ENCODE measurements around the gene SLC6A9. TPM values are rescaled to one million over a fixed set of nuclear protein-coding genes. Genes with fewer than 3 reads are reported as not detected.

SLC6A9 gene
- total RNA-seq, 1 experiment from 2014 or later: 9.2 TPM

- in situ Hi-C loops (cut with HindIII; ENCODE audit: low pct_unique_long_range_greater_than_20kb, low sequenced_read_pairs): no loop called here
- ATAC-seq (no peak), DNase-seq (ENCODE audit: low read depth, low spot score) (no peak)
- ChIA-PET POLR2A (no interaction called here), CTCF (no interaction called here)
- Histone ChIP-seq H3K4me1 (ENCODE audit: control insufficient read depth, insufficient read depth, low read length) (peaks cover 27% of the 10 kb centered on the region), H3K27ac (ENCODE audit: low read length) (no peak overlapping the region), H3K4me3 (ENCODE audit: low read depth in 2 of 2, low read length in 2 of 2) (peak overlapping the region in 1 of 2 experiments; percentile 99; a peak in 1 of 4 replicates), H3K36me3 (ENCODE audit: control insufficient read depth, insufficient read depth, low read length) (peaks cover 9% of the 10 kb centered on the region; the same call in 1 of the 2 replicates), H3K9me3 (ENCODE audit: control insufficient read depth, insufficient read depth, low read depth, low read length) (no peaks in the 10 kb centered on the region), H3K27me3 (ENCODE audit: control insufficient read depth, insufficient read depth, low read length) (no peaks in the 10 kb centered on the region)
- no TSS peak for BruUV-seq (replicated peaks)
- intact Hi-C loops (cut with micrococcal nuclease; ENCODE audit: unreplicated experiment): no loop called here
- TF ChIP-seq, protein P1, sequence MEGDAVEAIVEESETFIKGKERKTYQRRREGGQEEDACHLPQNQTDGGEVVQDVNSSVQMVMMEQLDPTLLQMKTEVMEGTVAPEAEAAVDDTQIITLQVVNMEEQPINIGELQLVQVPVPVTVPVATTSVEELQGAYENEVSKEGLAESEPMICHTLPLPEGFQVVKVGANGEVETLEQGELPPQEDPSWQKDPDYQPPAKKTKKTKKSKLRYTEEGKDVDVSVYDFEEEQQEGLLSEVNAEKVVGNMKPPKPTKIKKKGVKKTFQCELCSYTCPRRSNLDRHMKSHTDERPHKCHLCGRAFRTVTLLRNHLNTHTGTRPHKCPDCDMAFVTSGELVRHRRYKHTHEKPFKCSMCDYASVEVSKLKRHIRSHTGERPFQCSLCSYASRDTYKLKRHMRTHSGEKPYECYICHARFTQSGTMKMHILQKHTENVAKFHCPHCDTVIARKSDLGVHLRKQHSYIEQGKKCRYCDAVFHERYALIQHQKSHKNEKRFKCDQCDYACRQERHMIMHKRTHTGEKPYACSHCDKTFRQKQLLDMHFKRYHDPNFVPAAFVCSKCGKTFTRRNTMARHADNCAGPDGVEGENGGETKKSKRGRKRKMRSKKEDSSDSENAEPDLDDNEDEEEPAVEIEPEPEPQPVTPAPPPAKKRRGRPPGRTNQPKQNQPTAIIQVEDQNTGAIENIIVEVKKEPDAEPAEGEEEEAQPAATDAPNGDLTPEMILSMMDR (IDR thresholded peaks at IDR 0.05): no peak
- TF ChIP-seq TCF7L2 (IDR thresholded peaks at IDR 0.05; ENCODE audit: low read depth, low read length): no peak
- TF ChIP-seq SIN3A (IDR thresholded peaks at IDR 0.05; ENCODE audit: borderline replicate concordance, insufficient read depth, low read depth, low read length): no peak
- no peak for TF ChIP-seq POLR2AphosphoS5 (IDR thresholded peaks at IDR 0.05; ENCODE audit: low read depth, low read length)
- TF ChIP-seq REST (IDR thresholded peaks at IDR 0.05; ENCODE audit: insufficient read depth in 1 of 2, low read depth in 2 of 2, low read length in 1 of 2): no peak
Observed at GRCh38 chr1:43971336-43971980, 59.8 kb downstream of the SLC6A9 start.

GRCh38 chr1:43970911-43971310 lies 60.4 kb downstream of the SLC6A9 start:
- no TSS peak for BruUV-seq (replicated peaks)

More at GRCh38 chr1:43970911-43971310, 60.4 kb downstream of the SLC6A9 start:
- no peak for DNase-seq (ENCODE audit: low read depth, low spot score)
- in situ Hi-C loops (cut with HindIII; ENCODE audit: low pct_unique_long_range_greater_than_20kb, low sequenced_read_pairs): no loop called here
- POLR2A ChIA-PET: no interaction called here
- Histone ChIP-seq H3K4me3 (ENCODE audit: low read depth in 2 of 2, low read length in 2 of 2) (peak overlapping the region; percentile 99 to 100), H3K27ac (ENCODE audit: low read length) (peak overlapping the region; percentile 95), H3K36me3 (ENCODE audit: control insufficient read depth, insufficient read depth, low read length) (peaks cover 9% of the 10 kb centered on the region; the same call in 1 of the 2 replicates), H3K27me3 (ENCODE audit: control insufficient read depth, insufficient read depth, low read length) (no peaks in the 10 kb centered on the region), H3K9me3 (ENCODE audit: control insufficient read depth, insufficient read depth, low read depth, low read length) (no peaks in the 10 kb centered on the region), H3K4me1 (ENCODE audit: control insufficient read depth, insufficient read depth, low read length) (peaks cover 21% of the 10 kb centered on the region)
- no peak for TF ChIP-seq SIN3A (IDR thresholded peaks at IDR 0.05; ENCODE audit: borderline replicate concordance, insufficient read depth, low read depth, low read length)
- TF ChIP-seq, protein P1 (IDR thresholded peaks at IDR 0.05): no peak
- CTCF ChIA-PET: no interaction called here
- no peak for ATAC-seq
- intact Hi-C loops (cut with micrococcal nuclease; ENCODE audit: unreplicated experiment): no loop called here

Measured in Panc1 (cell line).